Activated CD8-positive, alpha-beta memory T cell treated with anti-CD3 and anti-CD28 coated beads for 4 hours (primary cell): Measurements from ENCODE around the gene GAS2.

Experiments
- DNase-seq, 2 donors: peaks; one replicate each; pipeline ENCODE4 v3.0.0-alpha.2; 2020; ENCODE audit warnings: low read depth in 2 of 2

Gene GAS2

DNA sequence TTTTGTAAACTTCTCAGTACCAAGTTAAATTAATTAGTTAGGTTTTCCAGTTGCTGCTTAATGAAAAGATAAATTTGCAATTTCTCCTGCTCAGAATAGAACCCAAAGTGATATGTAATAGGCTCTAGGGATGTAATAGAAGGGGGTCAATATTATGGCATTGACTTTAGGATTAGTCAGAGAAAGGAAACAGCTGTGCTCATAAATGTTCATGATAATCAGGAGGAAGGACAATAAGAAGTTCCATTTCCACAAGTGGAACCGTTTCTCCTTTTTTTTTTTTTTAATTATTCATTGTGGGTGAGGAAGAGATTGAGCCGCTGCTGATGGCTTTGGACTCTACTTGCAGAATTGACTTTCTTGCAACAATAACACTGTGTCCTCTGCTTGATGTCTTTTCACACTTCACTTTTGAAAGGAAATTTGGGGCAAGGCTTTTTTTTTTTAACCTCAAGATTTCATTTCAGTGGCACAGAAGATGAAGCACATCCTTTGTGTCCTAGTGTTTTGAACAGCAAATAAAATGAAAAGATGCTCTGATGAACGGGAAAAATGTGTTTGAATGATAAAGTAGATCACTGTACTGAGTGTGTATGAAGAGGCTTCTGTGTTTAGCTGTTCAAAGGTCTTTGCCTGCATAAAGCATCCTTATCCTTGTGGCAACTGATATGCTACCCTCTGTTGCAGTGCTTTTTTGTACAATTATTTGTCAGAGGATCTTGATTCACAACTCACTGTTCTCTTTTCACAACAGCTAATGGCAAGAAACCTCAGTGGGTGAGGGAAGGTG is 62.4 kb downstream of the GAS2 start:
- DNase-seq = no peak

- DNase-seq = no peak
Measured at GRCh38 chr11:22730319-22730718, 63.9 kb downstream of the GAS2 start.

DNA sequence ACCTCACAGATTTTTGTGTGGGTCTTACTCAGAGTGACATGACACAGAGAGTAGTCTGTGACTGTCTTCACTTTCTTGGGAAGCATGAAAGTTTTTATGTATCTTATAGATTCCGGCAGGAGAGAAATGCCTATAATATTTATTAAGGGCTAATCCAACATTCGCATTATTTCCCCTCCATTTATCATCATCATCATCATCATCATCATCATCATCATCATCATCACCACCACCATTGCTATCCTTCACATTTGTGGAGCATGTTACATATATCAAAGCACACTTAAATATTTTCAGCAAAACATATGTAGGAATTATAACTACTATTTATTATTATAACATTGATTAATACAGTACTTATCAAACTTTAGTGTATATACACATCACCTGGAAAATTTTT is 66.2 kb downstream of the GAS2 start:
- DNase-seq = no peak

- no peak for DNase-seq
Measured at GRCh38 chr11:22733475-22734248, 67.3 kb downstream of the GAS2 start.

GRCh38 chr11:22734628-22735345 is 68.4 kb downstream of the GAS2 start:
- no peak for DNase-seq

DNA sequence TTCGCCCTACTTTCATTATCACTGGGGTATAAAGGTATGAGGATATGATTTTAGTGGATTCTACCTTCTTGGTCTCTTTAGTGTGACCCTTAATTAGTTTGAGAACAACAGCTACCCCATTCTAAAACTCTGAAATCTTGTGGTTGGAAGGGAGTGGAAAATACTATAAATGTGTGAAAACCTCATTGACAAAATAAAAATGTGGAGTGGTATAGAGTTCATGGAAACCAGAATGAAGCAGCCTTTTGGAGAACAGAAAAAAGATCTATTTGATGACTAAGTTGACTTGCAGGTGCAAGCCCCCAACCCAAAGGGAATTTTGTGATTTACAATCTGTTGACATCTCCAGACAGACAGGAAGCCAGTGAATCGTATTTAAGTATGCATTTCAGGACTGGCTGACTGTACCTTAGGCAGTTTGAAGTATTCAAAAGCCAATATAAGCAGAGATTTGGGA is 75.8 kb downstream of the GAS2 start:
- no peak for DNase-seq

DNA sequence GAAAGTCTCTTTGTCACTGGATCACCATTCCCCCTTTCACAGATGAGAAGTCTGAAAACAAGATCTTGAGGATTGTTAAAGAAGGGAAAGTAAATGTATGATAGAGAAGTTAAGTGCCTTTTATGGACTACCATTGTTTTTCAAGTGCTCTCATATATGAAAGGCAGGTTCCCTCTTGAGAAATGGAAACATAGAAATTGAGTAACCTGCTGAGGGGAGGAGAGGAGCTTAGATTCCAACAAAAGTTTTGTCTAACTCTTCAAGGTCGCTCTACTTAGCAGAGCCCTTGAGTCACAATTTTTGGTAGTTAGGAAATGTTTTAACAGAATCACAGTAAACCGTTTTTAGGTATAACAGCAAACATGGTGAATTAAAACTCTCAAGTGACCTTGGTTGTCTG is 83.1 kb downstream of the GAS2 start:
- DNase-seq = no peak

- DNase-seq = no peak
Measured at GRCh38 chr11:22752908-22753310, 86.5 kb downstream of the GAS2 start.

GRCh38 chr11:22753416-22753815 is 87.0 kb downstream of the GAS2 start:
- no peak for DNase-seq

DNA sequence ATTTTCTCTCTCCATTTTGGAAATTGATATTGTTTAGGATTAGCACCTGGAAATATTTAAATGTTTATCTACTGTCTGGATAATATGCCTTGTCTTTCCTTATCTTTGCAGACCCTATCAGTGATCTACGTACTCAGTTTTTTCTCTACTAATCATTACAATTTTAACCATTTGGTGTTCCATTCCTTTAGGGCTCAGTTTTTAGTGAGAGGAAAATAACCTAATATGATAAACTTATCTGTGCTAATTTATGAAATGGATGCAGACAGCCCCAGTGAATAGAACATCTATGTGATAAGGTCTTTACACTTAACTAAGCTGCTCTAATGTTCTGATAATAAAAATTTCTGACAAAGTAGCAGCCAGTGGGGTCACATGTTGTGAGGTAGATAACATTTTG is 94.7 kb downstream of the GAS2 start:
- DNase-seq = no peak

DNA sequence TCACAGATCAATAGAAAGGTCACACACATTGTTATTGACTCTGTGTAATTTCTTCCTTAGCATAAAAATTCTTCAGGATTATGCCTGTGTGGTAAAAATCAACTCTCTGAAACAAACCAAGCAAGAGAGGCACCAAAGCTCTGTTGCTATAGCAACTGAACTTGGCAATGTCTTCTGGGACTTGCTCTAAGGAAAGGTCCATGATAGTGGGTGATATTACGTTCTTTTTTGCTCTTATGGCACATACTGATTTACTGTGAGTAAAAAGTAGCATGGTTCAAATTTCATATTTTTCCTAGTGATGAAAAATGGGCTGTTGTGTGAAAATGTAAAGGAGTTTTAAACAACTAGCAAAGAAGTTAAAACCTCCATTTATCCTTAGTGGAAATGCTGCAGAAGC is 96.8 kb downstream of the GAS2 start:
- no peak for DNase-seq

DNA sequence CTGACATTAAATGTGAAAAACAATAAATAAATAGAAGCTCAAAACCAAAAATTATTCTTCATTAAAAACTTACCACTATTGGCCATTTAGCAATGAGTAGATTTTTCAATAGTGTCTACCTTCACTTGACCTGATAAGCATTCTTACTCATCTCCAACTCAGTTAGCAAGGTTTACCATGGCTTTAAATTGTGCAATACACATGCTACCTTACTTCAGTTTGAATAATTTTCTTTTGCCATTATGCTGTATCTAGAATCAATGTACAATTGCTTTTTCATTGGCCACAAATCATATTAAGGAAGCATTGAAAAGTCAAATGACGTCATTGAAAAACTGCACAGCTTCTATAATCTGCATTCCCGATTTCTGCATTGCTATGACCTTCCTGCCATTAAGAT is 98.3 kb downstream of the GAS2 start:
- no peak for DNase-seq

GRCh38 chr11:22768281-22768680 is 101.9 kb downstream of the GAS2 start:
- DNase-seq = no peak

GRCh38 chr11:22769081-22769480 is 102.7 kb downstream of the GAS2 start:
- no peak for DNase-seq

- DNase-seq = no peak
Measured at GRCh38 chr11:22774716-22775115, 108.3 kb downstream of the GAS2 start.

- no peak for DNase-seq
Measured at GRCh38 chr11:22775248-22775647, 108.8 kb downstream of the GAS2 start.

DNA sequence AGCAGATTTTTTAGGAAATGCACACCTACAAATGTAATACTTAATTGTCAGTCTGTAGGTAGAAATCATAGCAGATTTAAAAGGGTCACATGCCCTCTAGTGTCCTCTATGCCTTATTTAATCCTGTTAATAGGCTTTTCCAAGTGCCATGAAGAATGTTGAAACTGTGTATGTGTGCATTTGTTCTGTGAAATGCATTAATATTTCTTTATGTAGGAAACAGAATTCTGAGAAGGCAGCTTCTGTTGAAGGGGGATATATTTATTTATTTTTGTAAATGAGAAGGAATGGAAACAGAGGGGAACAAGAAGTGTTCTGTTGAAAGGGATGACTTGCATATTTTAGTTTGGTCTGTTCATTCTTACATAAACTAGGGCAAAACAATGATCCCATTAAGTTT is 112.2 kb downstream of the GAS2 start:
- DNase-seq = no peak

DNA sequence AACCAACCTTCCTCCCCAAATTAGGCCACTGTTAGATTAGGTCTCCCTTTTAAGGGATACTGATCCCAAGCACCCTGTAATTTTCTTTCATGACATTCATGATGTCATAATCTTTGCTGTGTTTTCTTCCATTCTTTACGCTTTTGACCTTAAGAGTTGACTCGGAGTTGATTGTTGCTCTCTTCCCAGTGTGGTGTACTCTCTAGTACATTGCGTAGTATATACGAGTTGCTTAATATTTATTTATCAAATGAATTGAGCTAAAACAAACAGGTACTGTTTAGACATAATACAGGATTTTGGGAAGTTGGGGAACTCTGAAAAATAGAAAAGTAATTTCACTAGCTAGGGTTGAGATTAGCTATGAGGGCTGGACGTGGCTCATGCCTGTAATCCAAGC is 113.4 kb downstream of the GAS2 start:
- no peak for DNase-seq

GRCh38 chr11:22780952-22781593 is 114.7 kb downstream of the GAS2 start:
- DNase-seq = no peak

DNA sequence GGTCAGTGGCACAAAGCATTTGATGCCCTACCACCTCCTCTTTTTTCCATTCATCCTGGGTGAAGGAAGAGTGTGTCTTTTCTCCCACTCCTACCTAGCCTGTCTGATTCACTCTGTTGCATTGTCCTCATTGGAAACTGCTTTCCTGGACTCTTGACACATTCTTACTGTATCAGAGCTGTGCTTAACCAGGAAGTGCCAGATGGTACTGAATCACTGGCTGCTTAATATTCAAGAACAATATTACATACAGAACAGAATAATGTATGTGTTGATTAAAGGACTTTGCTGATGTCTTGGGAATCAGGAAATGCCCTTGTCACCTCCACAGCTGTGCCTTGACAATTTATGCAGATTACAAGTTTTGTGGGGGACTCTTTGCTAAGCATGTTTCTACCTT is 118.8 kb downstream of the GAS2 start:
- DNase-seq = no peak

GRCh38 chr11:22786475-22786874 is 120.1 kb downstream of the GAS2 start:
- no peak for DNase-seq

- no peak for DNase-seq
Measured at GRCh38 chr11:22787055-22787454, 120.6 kb downstream of the GAS2 start.
